MM.1S (cell line): ENCODE results near the gene CNPPD1.

Experiments used
- DNase-seq: peaks from one replicate; pipeline ENCODE4 v3.0.0-alpha.2; 2015
- H2AFZ ChIP-seq: fragments of 300-600 bp; sonication (generic); 2 replicates; pipeline ENCODE4 v1.6.0; 2016; ENCODE audit warnings: antibody characterized with exemption, low read length
- H3F3A ChIP-seq: fragments of 300-600 bp; sonication (generic); 2 replicates; pipeline ENCODE4 v1.6.1; 2016; ENCODE audit warnings: mild to moderate bottlenecking, antibody characterized with exemption, low read length, moderate library complexity, mixed read lengths; ENCODE audit not compliant: insufficient read depth
- H3K27ac ChIP-seq: fragments of 300-600 bp; sonication (generic); 2 replicates; pipeline ENCODE4 v1.5.1; 2016; ENCODE audit warnings: mild to moderate bottlenecking, low read length
- H3K27me3 ChIP-seq: fragments of 300-600 bp; sonication (generic); replicated peaks from 2 replicates; pipeline ENCODE4 v1.6.0; 2016; ENCODE audit warnings: low read length; ENCODE audit not compliant: insufficient read depth
- H3K36me3 ChIP-seq: fragments of 300-600 bp; sonication (generic); replicated peaks from 2 replicates; pipeline ENCODE4 v1.6.1; 2016; ENCODE audit warnings: mild to moderate bottlenecking, low read length, mixed read lengths; ENCODE audit not compliant: insufficient read depth
- H3K4me1 ChIP-seq: fragments of 300-600 bp; sonication (generic); 2 replicates; pipeline ENCODE4 v1.6.1; 2016; ENCODE audit warnings: low read length, mixed read lengths
- H3K4me2 ChIP-seq: fragments of 300-600 bp; sonication (generic); 2 replicates; pipeline ENCODE4 v1.6.0; 2016; ENCODE audit warnings: low read depth, low read length
- H3K4me3 ChIP-seq: fragments of 300-600 bp; sonication (generic); 2 replicates; pipeline ENCODE4 v1.5.1; 2016; ENCODE audit warnings: low read length, mixed read lengths
- H3K79me2 ChIP-seq: fragments of 300-600 bp; sonication (generic); 2 replicates; pipeline ENCODE4 v1.6.1; 2016; ENCODE audit warnings: mixed run types, low read length, mixed read lengths
- H3K9ac ChIP-seq: fragments of 300-600 bp; sonication (generic); 2 replicates; pipeline ENCODE4 v1.6.1; 2016; ENCODE audit warnings: low read length, mixed read lengths
- H3K9me2 ChIP-seq: fragments of 300-600 bp; sonication (generic); replicated peaks from 2 replicates; pipeline ENCODE4 v1.6.1; 2016; ENCODE audit warnings: mild to moderate bottlenecking, low read length, mixed read lengths; ENCODE audit not compliant: insufficient read depth
- H3K9me3 ChIP-seq: fragments of 300-600 bp; sonication (generic); replicated peaks from 2 replicates; pipeline ENCODE4 v1.6.1; 2016; ENCODE audit warnings: mild to moderate bottlenecking, low read length, mixed read lengths; ENCODE audit not compliant: insufficient read depth
- H4K20me1 ChIP-seq: fragments of 300-600 bp; sonication (generic); 2 replicates; pipeline ENCODE4 v1.6.1; 2016; ENCODE audit warnings: mild to moderate bottlenecking, low read length, moderate library complexity, mixed read lengths; ENCODE audit not compliant: insufficient read depth
- CTCF ChIP-seq: fragments of 300-600 bp; sonication (generic); IDR thresholded peaks from 2 replicates; pipeline ENCODE4 v1.5.1; 2016; ENCODE audit warnings: antibody characterized with exemption, low read length, mixed read lengths
- EZH2 ChIP-seq: fragments of 300-600 bp; sonication (generic); optimal IDR thresholded peaks from 2 replicates; pipeline ENCODE3; 2017; ENCODE audit warnings: low read depth, mild to moderate bottlenecking, antibody characterized with exemption, low read length, mixed read lengths
- EZH2phosphoT487 ChIP-seq: fragments of 300-600 bp; sonication (generic); IDR thresholded peaks from 2 replicates; pipeline ENCODE4 v1.6.1; 2018; ENCODE audit warnings: antibody characterized with exemption, low read length

The CNPPD1 gene

DNA sequence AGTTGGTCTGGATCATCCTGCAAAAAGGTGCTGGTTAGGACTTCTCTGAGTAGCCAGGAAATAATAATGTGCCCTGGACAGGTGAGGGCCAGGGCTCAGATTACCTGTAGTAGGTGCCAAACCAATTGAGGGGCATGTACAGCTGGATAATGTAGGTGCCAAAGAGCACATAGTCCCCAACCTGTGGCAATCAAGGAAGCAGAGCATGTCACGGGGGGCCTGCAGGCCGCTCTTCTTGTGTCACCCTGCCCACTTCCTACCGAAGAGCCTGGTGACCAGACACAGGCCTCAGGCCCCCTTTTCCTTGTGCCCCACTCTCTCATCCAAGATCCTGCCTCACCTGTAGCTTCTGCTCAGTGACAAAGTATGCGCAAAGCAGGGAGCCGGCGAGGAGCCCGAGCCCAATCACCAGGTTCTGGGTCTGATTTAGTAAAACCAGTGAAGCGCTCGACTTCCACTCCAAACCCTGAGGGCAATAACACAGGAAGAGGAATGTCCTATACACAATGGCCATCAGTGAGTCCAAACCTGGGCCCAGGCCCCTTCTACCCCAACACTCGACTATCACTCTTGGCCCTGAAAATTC, 36.9 kb upstream of the CNPPD1 start:
- no peaks in the 10 kb centered on the region for H3K27me3 ChIP-seq
- H3K36me3 ChIP-seq, result no peaks in the 10 kb centered on the region
- no peak overlapping the region for H2AFZ ChIP-seq
- no peak overlapping the region for H3K4me2 ChIP-seq
- no peaks in the 10 kb centered on the region for H4K20me1 ChIP-seq
- DNase-seq, result no peak
- H3K9me3 ChIP-seq, result no peaks in the 10 kb centered on the region
- H3K79me2 ChIP-seq, result peaks cover 6% of the 10 kb centered on the region; the same call in 1 of the 2 replicates
- H3K4me1 ChIP-seq, result peaks cover 9% of the 10 kb centered on the region
- no peaks in the 10 kb centered on the region for H3K9me2 ChIP-seq
- no peak for TF ChIP-seq CTCF
- no peak for TF ChIP-seq EZH2
- TF ChIP-seq EZH2phosphoT487, result no peak
- peaks cover 10% of the 10 kb centered on the region; the same call in 1 of the 2 replicates for H3F3A ChIP-seq
- H3K4me3 ChIP-seq, result no peak overlapping the region
- H3K9ac ChIP-seq, result no peak overlapping the region
- no peak overlapping the region for H3K27ac ChIP-seq

DNA sequence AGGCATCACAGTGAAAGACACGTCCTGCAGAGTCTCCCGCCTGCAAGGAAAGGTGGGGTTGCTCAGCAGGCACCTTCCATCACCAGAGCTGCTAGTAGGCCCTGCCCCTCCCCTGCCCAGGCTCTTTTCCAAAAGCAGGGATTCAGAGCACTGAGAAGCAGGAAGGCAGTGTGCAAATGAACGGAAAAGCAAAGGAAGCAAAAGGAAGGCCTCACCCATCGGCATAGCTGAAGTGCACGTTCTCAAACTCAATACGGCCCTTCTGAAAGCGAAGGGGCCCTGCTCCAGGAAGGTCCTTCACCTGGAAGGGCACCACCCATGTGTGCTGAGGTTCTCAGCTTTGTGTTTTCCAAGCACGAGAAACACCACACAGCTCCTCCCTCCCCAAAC, 36.3 kb upstream of the CNPPD1 start:
- Histone ChIP-seq H3F3A (peaks cover 6% of the 10 kb centered on the region; the same call in 1 of the 2 replicates), H3K4me1 (peaks cover 10% of the 10 kb centered on the region), H3K36me3 (no peaks in the 10 kb centered on the region), H3K4me3 (no peak overlapping the region), H3K9ac (no peak overlapping the region), H3K27ac (no peak overlapping the region), H3K27me3 (no peaks in the 10 kb centered on the region), H3K9me2 (no peaks in the 10 kb centered on the region), H3K9me3 (no peaks in the 10 kb centered on the region), H3K4me2 (no peak overlapping the region), H3K79me2 (peaks cover 7% of the 10 kb centered on the region; the same call in 1 of the 2 replicates), H2AFZ (no peak overlapping the region), H4K20me1 (no peaks in the 10 kb centered on the region)
- DNase-seq, result no peak
- no peak for TF ChIP-seq EZH2phosphoT487
- TF ChIP-seq CTCF, result no peak
- TF ChIP-seq EZH2, result no peak

DNA sequence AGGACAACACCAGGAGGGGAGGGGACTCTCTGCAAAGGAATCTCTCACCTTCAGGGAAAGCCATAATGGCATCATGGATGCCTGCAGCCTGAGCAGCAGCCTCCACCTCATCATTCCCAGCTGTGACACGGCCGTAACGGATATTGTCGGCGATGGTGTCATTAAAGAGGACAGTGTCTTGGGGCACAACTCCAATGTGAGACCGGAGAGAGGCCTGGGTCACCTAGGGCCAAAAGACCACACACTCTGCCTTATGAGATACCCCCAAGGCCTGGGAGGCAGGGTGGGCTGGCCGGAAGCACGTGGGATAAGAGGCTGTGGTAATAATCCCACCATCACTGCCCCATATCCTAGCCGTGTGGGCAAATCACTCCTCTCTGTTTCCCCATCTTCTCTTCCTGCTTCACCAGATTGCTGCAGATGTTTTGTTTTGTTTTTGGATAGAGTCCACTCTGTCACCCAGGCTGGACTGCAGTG, 34.2 kb upstream of the CNPPD1 start:
- Histone ChIP-seq H3K27ac (peak overlapping the region; percentile 24; the same call in 1 of the 2 replicates), H3K9me2 (no peaks in the 10 kb centered on the region), H3K9ac (no peak overlapping the region), H2AFZ (no peak overlapping the region), H3K4me1 (peaks cover 10% of the 10 kb centered on the region; the same call in 1 of the 2 replicates), H4K20me1 (no peaks in the 10 kb centered on the region), H3F3A (peaks cover 11% of the 10 kb centered on the region), H3K79me2 (peaks cover 12% of the 10 kb centered on the region; the same call in 1 of the 2 replicates), H3K36me3 (no peaks in the 10 kb centered on the region), H3K4me3 (no peak overlapping the region), H3K27me3 (no peaks in the 10 kb centered on the region), H3K4me2 (0 out of 2 replicates have a peak overlapping the region, but pooled peaks have one; percentile 19), H3K9me3 (no peaks in the 10 kb centered on the region)
- DNase-seq, result no peak
- TF ChIP-seq EZH2 (no peak), EZH2phosphoT487 (no peak), CTCF (no peak)
